K562 (cell line): ENCODE measurements around the gene FUT6. TPM values are rescaled to one million over a fixed set of nuclear protein-coding genes. Genes with fewer than 3 reads are reported as not detected.

Source experiments
- FOXJ3 ChIP-seq: sonication (generic); formaldehyde crosslinking; IDR thresholded peaks from 2 replicates; pipeline ENCODE4 v1.4.0; 2020; ENCODE audit warnings: mild to moderate bottlenecking, missing genetic modification reagents
- FOXK2 ChIP-seq, 2 experiments: fragments of 450-650 bp; IDR thresholded peaks in 1 of 2; conservative IDR thresholded peaks in 1 of 2; 2 replicates each; pipeline ENCODE4 v1.6.1; 2016; ENCODE audit warnings: low read depth in 2 of 2, mild to moderate bottlenecking in 1 of 2
- LEF1 ChIP-seq: fragments of 450-650 bp; IDR thresholded peaks from 2 replicates; pipeline ENCODE4 v1.6.1; 2016; ENCODE audit warnings: mild to moderate bottlenecking
- MCM2 ChIP-seq: fragments of 450-650 bp; IDR thresholded peaks from 2 replicates; pipeline ENCODE4 v1.6.1; 2017; ENCODE audit warnings: low read depth, mild to moderate bottlenecking
- POLR3A ChIP-seq: IDR thresholded peaks from 2 replicates; pipeline ENCODE4 v1.6.1; 2011; ENCODE audit warnings: borderline replicate concordance, mild to moderate bottlenecking, moderate library complexity; ENCODE audit not compliant: insufficient read length, insufficient read depth; ENCODE audit errors: extremely low read depth
- POLR3G ChIP-seq: IDR thresholded peaks from 2 replicates; pipeline ENCODE4 v1.6.1; 2011; ENCODE audit not compliant: insufficient read length, insufficient replicate concordance; ENCODE audit errors: extremely low read depth
- SMARCA4 ChIP-seq: fragments of 450-650 bp; IDR thresholded peaks from 2 replicates; pipeline ENCODE4 v1.6.1; 2016
- ZNF134 ChIP-seq: fragments of 250-450 bp; sonication (Bioruptor Pico); conservative IDR thresholded peaks from 2 replicates; pipeline ENCODE4 v1.4.0; 2020
- ZNF76 ChIP-seq: fragments of 250-450 bp; sonication (Bioruptor Pico); IDR thresholded peaks from 2 replicates; pipeline ENCODE4 v1.4.0; 2020; ENCODE audit warnings: mild to moderate bottlenecking, moderate library complexity, borderline replicate concordance
- polyA plus RNA-seq, 8 experiments: library from polyadenylated mRNA; depleted of rRNA in 4 of 8; stranded (reverse) in 5 of 8; unstranded in 3 of 8; fragments of >200 nt; fragmentation: Nextera tagmentation in 2 of 8; fragmentation: Illumina TruSeq in 1 of 8; extraction: Ambion mirVana in 2 of 8; extraction: Trizol in 1 of 8; gene quantifications; 2 replicates each; pipeline versions ENCODE4 v1.2.1 to v1.2.3, GENCODE V29; 2011 to 2014; ENCODE audit warnings: inconsistent platforms in 1 of 8, missing spikeins in 1 of 8
- total RNA-seq, 7 experiments: library from RNA; depleted of rRNA in 6 of 7; stranded (reverse); fragments of >200 nt in 6 of 7; fragmentation: Illumina TruSeq in 2 of 7; extraction: Trizol in 2 of 7; gene quantifications; 2 replicates each; pipeline versions ENCODE4 v1.2.1 to v1.2.3, GENCODE V29; 2011 to 2021; ENCODE audit warnings: low replicate concordance in 1 of 7
- TF ChIP-seq, protein P1 (sequence below): fragments of 450-650 bp; formaldehyde crosslinking; IDR thresholded peaks from 2 replicates; pipeline ENCODE4 v1.4.0; 2020; ENCODE audit warnings: mild to moderate bottlenecking
- TF ChIP-seq, protein P2 (sequence below): fragments of 450-650 bp; IDR thresholded peaks from 2 replicates; pipeline ENCODE4 v1.6.1; 2018; ENCODE audit warnings: mild to moderate bottlenecking, low read depth; ENCODE audit not compliant: partially characterized antibody
- TF ChIP-seq, protein P3 (sequence below): fragments of 250-450 bp; sonication (Bioruptor Pico); IDR thresholded peaks from 2 replicates; pipeline ENCODE4 v1.5.1; 2021; ENCODE audit warnings: mild to moderate bottlenecking
- TF ChIP-seq, protein P4 (sequence below): fragments of 450-650 bp; formaldehyde crosslinking; IDR thresholded peaks from 2 replicates; pipeline ENCODE4 v1.4.0; 2020; ENCODE audit warnings: mild to moderate bottlenecking, moderate library complexity
- TF ChIP-seq, protein P5 (sequence below): fragments of 250-450 bp; sonication (Bioruptor Pico); IDR thresholded peaks from 2 replicates; pipeline ENCODE4 v1.5.0; 2020; ENCODE audit warnings: mild to moderate bottlenecking, borderline replicate concordance
- TF ChIP-seq, protein P6 (sequence below): fragments of 250-450 bp; sonication (Bioruptor Pico); IDR thresholded peaks from 2 replicates; pipeline ENCODE4 v1.5.0; 2021; ENCODE audit warnings: mild to moderate bottlenecking, moderate library complexity

Gene FUT6
- total and polyA plus RNA-seq, 9 of the 15 experiments (the other 6 are each of a cell fraction or from before 2014, with no cell fraction given): 0.04 TPM; not detected in 8

DNA sequence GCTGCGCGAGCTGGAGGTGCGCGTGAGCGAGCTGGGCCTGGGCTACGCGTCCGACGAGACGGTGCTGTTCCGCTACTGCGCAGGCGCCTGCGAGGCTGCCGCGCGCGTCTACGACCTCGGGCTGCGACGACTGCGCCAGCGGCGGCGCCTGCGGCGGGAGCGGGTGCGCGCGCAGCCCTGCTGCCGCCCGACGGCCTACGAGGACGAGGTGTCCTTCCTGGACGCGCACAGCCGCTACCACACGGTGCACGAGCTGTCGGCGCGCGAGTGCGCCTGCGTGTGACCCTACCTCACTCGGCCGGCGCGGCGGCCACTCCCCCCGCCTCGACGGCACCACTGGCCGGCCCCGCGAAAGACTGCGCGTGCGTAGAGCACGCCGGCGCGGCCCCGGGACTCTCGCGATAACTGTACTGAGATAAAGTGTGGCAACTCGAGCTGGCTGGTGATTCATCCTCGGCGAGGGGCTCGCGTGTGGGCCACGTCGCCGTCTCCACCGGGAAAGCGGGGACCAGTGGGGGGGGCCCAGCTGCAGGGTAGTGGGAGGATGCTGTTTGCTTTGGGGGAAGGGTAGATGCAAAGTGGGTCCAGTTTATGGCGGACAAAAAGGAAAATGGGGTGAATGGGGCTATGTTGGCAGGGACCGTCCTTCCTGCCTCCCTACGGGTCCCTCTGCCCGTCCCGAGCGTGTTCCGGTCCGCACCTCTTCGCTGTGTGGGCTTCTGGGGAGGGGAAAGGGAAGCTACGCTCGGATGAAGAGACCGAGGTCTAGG is 11.4 kb downstream of the FUT6 start (continued):
- TF ChIP-seq, protein P1, sequence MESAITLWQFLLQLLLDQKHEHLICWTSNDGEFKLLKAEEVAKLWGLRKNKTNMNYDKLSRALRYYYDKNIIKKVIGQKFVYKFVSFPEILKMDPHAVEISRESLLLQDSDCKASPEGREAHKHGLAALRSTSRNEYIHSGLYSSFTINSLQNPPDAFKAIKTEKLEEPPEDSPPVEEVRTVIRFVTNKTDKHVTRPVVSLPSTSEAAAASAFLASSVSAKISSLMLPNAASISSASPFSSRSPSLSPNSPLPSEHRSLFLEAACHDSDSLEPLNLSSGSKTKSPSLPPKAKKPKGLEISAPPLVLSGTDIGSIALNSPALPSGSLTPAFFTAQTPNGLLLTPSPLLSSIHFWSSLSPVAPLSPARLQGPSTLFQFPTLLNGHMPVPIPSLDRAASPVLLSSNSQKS (CRISPR knock-in tag): no peak
- TF ChIP-seq, protein P2, sequence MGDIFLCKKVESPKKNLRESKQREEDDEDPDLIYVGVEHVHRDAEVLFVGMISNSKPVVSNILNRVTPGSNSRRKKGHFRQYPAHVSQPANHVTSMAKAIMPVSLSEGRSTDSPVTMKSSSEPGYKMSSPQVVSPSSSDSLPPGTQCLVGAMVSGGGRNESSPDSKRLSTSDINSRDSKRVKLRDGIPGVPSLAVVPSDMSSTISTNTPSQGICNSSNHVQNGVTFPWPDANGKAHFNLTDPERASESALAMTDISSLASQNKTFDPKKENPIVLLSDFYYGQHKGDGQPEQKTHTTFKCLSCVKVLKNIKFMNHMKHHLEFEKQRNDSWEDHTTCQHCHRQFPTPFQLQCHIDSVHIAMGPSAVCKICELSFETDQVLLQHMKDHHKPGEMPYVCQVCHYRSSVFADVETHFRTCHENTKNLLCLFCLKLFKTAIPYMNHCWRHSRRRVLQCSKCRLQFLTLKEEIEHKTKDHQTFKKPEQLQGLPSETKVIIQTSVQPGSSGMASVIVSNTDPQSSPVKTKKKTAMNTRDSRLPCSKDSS: no peak
- TF ChIP-seq FOXJ3 (CRISPR knock-in tag) (no peak), MCM2 (no peak), ZNF76 (CRISPR knock-in tag) (peak; percentile 40; the same call in 1 of the 2 replicates), POLR3G (no peak), POLR3A (no peak), LEF1 (peak; percentile 61; the same call in 1 of the 2 replicates), ZNF134 (no peak), SMARCA4 (peak; percentile 83), FOXK2 (conservative IDR thresholded peaks at IDR 0.05 in 1 of 2, IDR thresholded peaks at IDR 0.05 in 1 of 2; ENCODE audit: low read depth in 2 of 2) (no peak)
- TF ChIP-seq, protein P3, sequence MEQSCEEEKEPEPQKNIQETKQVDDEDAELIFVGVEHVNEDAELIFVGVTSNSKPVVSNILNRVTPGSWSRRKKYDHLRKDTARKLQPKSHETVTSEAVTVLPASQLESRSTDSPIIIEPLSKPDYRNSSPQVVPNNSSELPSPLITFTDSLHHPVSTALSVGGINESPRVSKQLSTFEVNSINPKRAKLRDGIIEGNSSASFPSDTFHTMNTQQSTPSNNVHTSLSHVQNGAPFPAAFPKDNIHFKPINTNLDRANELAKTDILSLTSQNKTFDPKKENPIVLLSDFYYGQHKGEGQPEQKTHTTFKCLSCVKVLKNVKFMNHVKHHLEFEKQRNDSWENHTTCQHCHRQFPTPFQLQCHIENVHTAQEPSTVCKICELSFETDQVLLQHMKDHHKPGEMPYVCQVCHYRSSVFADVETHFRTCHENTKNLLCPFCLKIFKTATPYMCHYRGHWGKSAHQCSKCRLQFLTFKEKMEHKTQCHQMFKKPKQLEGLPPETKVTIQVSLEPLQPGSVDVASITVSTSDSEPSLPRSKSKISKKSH (CRISPR knock-in tag): no peak
- TF ChIP-seq, protein P4, sequence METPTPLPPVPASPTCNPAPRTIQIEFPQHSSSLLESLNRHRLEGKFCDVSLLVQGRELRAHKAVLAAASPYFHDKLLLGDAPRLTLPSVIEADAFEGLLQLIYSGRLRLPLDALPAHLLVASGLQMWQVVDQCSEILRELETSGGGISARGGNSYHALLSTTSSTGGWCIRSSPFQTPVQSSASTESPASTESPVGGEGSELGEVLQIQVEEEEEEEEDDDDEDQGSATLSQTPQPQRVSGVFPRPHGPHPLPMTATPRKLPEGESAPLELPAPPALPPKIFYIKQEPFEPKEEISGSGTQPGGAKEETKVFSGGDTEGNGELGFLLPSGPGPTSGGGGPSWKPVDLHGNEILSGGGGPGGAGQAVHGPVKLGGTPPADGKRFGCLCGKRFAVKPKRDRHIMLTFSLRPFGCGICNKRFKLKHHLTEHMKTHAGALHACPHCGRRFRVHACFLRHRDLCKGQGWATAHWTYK (CRISPR knock-in tag): 0 out of 2 replicates have a peak, but pooled peaks have one; percentile 69
- TF ChIP-seq, protein P5, sequence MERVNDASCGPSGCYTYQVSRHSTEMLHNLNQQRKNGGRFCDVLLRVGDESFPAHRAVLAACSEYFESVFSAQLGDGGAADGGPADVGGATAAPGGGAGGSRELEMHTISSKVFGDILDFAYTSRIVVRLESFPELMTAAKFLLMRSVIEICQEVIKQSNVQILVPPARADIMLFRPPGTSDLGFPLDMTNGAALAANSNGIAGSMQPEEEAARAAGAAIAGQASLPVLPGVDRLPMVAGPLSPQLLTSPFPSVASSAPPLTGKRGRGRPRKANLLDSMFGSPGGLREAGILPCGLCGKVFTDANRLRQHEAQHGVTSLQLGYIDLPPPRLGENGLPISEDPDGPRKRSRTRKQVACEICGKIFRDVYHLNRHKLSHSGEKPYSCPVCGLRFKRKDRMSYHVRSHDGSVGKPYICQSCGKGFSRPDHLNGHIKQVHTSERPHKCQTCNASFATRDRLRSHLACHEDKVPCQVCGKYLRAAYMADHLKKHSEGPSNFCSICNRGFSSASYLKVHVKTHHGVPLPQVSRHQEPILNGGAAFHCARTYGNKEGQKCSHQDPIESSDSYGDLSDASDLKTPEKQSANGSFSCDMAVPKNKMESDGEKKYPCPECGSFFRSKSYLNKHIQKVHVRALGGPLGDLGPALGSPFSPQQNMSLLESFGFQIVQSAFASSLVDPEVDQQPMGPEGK: 0 out of 2 replicates have a peak, but pooled peaks have one; percentile 56
- TF ChIP-seq, protein P6, sequence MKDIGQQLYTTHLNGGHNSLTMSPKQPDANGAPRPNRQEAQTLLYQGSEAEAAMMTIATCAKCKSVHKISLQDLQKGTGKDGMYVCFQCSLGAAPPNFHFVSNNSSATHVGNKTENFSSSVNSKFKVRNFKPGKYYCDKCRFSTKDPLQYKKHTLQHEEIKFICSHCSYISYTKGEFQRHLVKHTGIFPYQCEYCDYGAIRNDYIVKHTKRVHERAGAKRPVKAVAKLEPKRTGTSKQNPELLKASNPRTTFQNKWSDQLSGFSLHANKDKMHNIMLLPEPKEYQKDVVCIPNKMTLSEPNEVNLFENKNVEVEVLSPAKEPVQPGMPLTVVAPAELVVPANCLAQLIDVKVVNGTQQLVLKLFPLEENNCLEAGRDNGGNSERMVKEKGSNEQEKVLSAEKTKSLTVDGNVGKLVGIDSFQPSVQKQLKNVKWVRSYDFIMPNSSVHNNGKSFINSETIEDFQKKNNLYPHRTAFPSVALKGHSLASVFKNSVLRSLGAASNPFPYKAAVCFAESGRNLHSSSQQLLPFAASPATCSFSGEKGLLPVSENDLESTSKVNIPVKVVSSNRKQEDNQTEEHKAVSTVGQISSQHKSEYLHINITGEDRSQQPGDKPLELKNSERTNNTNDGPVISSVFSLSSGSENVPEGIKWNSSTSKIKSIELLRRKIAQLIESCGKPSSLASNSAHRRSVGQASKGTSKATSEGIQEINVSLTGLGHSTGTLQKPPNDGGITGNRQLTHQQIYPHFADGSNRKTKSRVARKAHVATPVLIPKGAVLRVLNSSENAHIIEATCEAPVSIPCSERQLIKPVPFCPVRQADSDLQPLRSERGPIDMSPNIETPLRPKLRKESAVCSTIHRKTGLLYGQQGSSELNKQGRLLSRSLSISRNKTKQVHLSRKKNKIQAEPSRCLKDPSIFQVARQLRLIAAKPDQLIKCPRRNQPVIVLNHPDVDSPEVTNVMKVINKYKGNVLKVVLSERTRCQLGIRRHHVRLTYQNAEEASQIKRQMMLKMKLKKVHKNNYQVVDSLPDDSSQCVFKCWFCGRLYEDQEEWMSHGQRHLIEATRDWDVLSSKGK (CRISPR knock-in tag): no peak
